ENCODE measurements around the gene LUC7L3.

Gene LUC7L3

GRCh38 chr17:50749245-50749644 is 29.8 kb downstream of the LUC7L3 start:
- no peak for DNase-seq

DNA sequence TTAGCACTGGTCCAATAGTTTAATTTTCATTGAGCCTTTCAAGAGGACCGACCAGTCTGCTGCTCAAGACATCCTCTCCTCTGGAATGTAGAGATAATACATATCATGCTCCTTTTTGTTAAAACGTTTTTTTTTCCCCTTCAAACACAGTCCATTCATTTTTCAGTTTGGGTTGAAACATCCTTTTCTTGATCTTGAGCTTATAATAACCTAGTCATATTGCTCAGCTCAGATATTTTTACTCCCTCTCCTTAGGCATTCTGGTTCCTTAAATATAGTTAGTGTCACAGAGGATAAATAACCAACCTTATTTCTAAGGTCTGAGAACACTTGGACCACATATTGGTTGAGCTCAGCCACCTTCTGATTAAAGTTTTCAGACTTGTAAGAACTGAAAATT is 35.1 kb downstream of the LUC7L3 start:
- no peak for DNase-seq

- no peak for DNase-seq
These were observed 39.1 kb downstream of the LUC7L3 start for GRCh38 chr17:50758524-50758923.

DNA sequence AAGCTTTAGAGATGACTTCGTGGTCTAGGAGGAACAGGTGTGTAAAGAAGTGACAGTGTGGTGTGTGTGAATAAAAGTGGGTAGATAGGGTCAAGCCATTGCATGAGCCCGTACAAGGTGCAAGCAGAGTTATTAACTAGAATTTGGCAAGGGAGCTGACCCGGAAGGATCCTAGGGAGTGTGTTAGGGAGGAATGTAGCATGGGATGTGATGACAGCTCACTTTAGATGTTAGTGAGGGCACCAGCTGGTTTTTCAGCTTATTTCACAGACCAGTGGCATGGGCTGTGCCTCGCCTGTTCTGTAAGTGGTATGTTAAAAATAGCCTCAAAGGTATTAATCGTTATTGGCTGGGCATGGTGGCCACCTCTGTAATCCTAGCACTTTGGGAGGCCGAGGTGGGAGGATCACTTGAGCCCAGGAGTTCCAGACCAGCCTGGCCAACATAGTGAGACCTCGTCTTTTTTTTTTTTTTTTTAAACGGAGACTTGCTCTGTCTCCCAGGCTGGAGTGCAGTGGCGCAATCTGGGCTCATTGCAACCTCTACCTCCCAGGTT is 39.7 kb downstream of the LUC7L3 start:
- DNase-seq = no peak

- no peak for DNase-seq
These were observed 42.8 kb downstream of the LUC7L3 start for GRCh38 chr17:50762177-50762576.

DNA sequence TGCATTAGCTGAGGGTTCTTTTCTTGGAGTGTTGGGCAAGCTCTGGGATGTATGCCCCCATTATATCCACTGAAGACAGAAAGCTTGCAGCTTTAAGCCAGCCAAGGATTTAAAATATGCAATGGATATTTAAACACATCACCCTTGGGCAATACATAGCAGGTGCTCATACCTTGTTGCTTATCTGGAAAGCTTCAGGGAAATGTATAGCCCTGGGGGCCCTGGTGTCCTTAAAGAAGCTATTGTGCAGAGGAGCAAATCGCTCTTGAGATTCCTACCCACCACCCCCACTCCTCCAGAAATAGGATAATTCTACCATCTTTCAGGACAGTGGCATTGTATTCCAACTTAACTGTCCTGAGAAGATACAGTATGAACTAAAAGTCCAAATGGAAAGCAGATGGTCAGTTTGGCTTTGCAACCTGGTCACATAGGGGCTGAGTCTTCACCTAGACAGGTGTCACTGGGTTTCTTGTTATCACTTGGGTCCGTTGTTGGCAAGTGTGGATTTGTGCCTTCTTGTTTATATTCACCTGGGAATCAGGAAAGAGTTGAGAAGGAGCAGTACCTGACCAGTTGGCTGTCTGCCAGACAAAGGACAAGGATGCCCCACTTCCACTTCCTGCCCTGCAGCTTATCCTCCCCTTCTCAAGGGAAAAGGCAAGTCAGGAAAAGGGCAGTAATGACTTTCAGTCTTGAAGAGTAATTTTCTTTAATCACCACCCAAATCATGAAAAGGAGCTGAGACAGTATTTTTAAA is 44.5 kb downstream of the LUC7L3 start:
- DNase-seq = no peak

DNA sequence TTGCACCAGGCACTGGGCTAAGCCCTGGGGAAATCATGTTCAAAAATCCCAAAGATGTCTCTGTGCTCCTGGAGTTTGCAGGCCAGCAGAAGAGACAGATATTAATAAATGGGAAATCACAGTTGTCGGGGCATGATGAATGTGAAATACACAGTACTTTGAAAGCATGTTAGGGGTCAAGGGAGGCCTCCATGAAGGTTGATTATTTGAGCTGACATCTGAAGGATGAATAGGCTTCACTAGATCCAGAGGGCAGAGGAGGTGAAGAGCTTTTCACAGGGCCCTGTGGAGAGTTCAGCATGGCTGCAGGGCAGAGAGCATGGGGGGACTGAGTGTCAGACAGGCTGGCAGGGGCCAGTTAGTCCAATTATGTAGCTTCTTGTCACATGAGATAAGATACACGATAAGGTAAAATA is 45.3 kb downstream of the LUC7L3 start:
- no peak for DNase-seq

- no peak for DNase-seq
These were observed 46.2 kb downstream of the LUC7L3 start for GRCh38 chr17:50765454-50766221.

DNA sequence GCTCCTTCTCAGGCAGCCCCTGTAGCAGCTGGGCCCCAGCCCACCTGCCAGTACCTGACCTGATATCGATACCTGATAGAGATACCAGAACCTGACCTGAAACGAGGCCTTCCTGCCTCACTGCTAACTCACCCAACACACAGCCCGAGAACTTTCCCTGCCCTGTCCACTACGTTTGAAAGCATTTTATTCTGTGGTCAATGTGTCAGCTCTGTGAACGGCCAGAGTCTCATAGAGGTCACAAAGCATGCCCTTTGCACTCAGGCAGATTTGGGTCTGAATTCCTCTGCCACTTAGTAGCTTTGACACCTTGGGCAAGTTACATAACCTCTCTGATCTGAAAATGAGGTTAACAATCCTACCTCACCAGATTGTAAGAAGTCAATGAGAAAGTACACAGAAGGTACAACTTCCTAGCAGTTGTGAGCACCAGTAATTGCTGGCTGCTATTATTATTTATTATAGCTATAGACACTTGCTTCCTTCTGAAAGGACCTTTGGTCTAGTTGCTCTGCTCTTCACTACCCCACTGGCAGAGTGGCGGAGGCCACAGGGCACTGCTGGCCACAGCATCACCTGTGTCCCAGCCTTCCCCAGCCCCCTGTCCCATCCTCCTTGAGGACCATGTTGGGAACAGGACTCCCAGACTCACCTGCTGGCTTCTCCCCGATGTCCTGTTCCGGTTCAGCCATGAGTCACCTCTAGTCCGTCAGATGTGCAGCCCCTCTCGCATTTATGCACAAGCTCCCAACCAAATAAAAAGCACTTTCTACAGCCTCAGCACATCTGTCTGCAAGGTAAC is 47.0 kb downstream of the LUC7L3 start:
- DNase-seq = no peak

GRCh38 chr17:50767030-50767429 is 47.6 kb downstream of the LUC7L3 start:
- no peak for DNase-seq

GRCh38 chr17:50767446-50767845 is 48.0 kb downstream of the LUC7L3 start, which contains the start of gene ANKRD40CL:
Gene ANKRD40CL, minus strand, starts transcription at chr17:50767518. Its CDS starts 605 bp downstream, at chr17:50766913.
- no peak for DNase-seq

- no peak for DNase-seq
These were observed 49.0 kb downstream of the LUC7L3 start for GRCh38 chr17:50768346-50768761.

DNA sequence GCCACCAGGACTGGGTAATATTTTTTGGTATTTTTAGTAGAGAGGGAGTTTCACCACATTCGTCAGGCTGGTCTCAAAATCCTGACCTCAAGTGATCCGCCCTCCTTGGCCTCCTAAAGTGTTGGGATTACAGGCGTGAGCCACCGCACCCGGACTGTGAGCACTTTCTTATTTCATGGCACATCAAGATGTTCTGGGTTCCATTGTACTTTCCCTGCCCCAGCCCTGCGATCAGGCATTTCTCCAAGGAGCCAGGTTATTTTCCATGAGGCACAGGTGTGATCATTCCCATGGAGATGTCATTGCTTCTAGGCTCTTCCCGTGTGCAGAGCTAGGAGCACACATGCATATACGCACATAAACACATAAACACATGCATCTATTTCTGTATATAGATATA is 50.5 kb downstream of the LUC7L3 start:
- no peak for DNase-seq

DNA sequence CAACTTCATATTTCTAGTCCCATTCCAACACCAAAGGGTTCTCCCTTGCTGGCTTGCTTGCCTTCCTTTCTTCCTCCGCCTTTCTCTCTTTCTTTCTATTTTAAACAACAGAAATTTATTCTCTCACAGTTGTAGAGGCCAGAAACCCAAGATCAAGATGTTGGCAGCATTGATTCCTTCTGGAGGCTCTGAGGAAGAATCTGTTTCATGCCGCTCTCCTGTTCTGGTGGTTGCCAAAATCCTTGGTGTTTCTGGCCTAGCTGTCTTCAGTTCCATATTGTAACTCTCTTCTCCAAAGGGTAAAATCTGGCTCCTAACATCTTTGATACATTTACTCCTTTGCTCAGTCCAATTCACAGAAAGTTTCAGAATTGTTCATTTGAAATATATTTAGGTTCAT is 50.9 kb downstream of the LUC7L3 start:
- no peak for DNase-seq

- no peak for DNase-seq
These were observed 52.8 kb downstream of the LUC7L3 start for GRCh38 chr17:50771991-50772785.

DNA sequence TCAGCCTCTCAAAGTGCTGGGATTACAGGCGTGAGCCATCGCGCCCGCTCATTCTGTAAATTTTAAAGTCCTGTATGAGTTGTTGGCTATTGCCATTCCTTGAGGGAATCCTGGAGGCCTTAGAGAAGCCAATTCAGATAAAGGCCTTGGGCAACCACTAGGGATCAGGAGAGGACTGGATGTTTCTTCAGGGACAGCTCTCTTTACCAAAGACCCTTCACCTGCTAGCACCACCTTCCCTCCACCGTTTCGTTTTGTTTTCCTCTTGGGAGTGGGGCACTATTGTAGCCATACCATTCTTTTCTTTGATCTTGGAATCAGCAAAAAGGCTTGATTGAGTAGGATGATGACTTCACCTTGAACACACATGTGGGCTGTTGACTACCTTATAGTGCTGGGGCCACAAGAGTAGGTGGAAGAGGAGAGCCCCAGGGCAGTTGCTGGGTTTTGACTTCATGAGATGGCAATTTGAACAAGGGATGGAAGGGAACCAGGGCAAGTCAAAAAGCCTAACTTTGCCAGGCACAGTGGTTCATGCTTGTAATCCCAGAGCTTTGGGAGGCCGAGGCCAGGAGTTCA is 54.9 kb downstream of the LUC7L3 start:
- no peak for DNase-seq

DNA sequence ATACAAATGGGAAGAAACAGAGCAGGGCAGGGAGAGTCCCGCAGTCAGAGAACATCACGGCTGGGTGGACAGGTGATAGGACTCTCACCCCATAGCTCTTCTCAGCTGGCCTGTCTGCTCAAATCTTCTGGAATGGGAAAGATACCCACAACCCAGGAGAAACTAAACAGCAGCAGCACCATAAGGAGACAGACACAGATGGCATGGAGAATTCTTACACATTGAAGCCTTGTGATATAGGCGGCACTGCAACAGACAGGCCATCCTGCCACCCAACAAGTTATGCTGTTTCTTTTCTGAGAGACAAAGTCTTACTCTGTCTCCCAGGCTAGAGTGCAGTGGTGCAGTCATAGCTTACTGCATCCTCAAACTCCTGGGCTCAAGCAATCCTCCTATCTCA is 56.5 kb downstream of the LUC7L3 start:
- DNase-seq = no peak

DNA sequence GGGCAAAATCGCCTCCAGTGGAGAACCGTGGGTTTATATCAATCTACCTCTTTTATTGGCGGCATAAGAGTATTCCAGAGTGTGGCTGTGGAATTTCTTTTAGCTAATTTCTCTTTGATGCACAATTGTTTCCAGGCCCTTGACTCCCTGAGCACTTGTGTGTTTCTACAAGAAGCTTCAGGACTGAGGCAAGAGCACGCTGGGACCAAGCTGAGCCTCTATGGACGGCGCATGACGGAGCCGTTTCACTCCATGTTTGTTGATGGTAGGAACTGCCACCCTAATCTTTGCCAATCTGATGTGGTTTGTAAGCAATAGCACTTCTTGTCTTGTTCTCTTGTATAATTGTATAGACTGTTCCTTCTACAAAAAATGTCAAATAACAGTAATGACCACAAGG is 59.1 kb downstream of the LUC7L3 start:
- no peak for DNase-seq

DNA sequence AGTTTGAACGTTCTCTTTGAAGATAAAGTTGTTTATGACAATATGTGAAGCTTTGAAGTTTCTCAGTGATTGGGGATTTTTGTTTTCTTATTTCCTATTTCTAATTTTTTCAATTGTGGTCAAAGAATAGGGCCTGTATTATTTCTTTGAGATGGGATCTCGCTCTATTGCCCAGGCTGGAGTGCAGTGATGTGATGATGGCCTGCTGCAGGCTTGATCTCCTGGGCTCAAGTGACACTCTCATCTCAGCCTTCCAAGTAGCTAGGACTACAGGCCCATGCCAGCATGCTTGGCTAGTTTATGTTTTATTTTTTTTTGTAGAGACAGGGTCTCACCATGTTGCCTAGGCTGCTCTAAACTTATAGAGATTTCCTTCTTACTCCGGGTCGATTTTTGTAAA is 59.6 kb downstream of the LUC7L3 start:
- no peak for DNase-seq

GRCh38 chr17:50779747-50780353 is 60.4 kb downstream of the LUC7L3 start:
- no peak for DNase-seq

All from anterior cingulate cortex (tissue), 58 donors.